Measurements from ENCODE around the gene P4HB.

DNA sequence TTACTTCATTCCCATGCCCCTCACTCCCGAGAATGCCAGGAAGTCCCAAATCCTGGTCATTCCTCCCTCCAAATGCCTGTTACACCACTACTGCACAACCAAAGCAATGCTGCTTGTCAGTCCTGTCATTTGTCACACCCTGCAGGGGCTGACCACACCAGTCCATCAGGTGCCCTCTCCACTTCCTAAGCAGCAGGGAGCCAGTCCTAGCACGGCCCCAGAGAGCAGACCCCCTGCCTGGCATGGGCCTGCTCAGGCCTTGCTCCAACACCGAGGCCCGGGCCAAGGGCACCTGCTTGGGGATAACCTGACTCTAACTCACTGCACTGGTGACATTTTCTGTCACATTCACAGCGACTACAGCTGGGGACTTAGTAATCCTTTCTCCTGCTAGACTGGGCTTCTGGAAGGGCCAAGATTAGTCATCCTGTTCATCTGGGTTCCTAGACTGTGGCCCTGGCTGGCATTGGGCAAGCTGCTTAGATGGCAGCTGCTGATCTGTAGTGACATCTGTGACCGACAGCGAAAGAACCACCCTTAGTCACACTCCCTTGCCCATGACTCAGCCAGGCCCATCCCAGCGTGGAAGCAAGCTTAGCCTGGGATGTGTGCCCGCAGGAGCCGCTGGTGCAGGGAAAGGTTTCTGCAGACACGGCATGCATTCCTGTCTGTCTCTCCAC is 25.7 kb upstream of the P4HB start:
- TF ChIP-seq, protein P1, sequence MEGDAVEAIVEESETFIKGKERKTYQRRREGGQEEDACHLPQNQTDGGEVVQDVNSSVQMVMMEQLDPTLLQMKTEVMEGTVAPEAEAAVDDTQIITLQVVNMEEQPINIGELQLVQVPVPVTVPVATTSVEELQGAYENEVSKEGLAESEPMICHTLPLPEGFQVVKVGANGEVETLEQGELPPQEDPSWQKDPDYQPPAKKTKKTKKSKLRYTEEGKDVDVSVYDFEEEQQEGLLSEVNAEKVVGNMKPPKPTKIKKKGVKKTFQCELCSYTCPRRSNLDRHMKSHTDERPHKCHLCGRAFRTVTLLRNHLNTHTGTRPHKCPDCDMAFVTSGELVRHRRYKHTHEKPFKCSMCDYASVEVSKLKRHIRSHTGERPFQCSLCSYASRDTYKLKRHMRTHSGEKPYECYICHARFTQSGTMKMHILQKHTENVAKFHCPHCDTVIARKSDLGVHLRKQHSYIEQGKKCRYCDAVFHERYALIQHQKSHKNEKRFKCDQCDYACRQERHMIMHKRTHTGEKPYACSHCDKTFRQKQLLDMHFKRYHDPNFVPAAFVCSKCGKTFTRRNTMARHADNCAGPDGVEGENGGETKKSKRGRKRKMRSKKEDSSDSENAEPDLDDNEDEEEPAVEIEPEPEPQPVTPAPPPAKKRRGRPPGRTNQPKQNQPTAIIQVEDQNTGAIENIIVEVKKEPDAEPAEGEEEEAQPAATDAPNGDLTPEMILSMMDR (IDR thresholded peaks at IDR 0.05; ENCODE audit: insufficient read depth, low read length), result no peak
- peak; percentile 38; the same call in 1 of the 2 replicates for TF ChIP-seq POLR2AphosphoS5 (IDR thresholded peaks at IDR 0.05; ENCODE audit: low read depth)

Measured in HL-60 (cell line).